OCI-LY7 (cell line): ENCODE results near the gene ZNHIT3. TPM values are rescaled to one million over a fixed set of nuclear protein-coding genes. Genes with fewer than 3 reads are reported as not detected.

ENCODE experiments used
- BruUV-seq: library from RNA; stranded (reverse); fragments of 400-500 nt; replicated peaks from 2 replicates; lab custom pipeline; 2021; lab: Mats Ljungman, UMichigan
- CTCF ChIA-PET: fragments of 300-600 bp; sonication (Branson Sonifier 250); formaldehyde crosslinking; loops from one replicate; lab custom pipeline; 2022; ENCODE audit warnings: antibody characterized with exemption; ENCODE audit not compliant: unreplicated experiment; lab: Charles Lee
- POLR2A ChIA-PET: fragments of 300-600 bp; sonication (Branson Sonifier 250); formaldehyde crosslinking; loops from one replicate; lab custom pipeline; 2022; ENCODE audit warnings: antibody characterized with exemption; lab: Charles Lee
- DNase-seq: peaks from one replicate; pipeline ENCODE4 v3.0.0-alpha.2; 2015; ENCODE audit warnings: low spot score
- H2AFZ ChIP-seq: fragments of 200-600 bp; sonication (generic), shearing (Covaris generic); 2 replicates; pipeline ENCODE4 v1.6.1; 2014; ENCODE audit warnings: mild to moderate bottlenecking, antibody characterized with exemption, low read length, moderate library complexity
- H3K27ac ChIP-seq: fragments of 200-600 bp; sonication (generic); 2 replicates; pipeline ENCODE4 v1.5.1; 2014; ENCODE audit warnings: mixed run types, low read depth, mild to moderate bottlenecking, moderate library complexity, low read length, inconsistent platforms; ENCODE audit not compliant: poor library complexity, severe bottlenecking
- H3K36me3 ChIP-seq: fragments of 200-600 bp; sonication (generic); 2 replicates; pipeline ENCODE4 v1.6.1; 2014; ENCODE audit warnings: mild to moderate bottlenecking, antibody characterized with exemption, low read length, moderate library complexity, mixed read lengths; ENCODE audit not compliant: insufficient read depth
- H3K4me1 ChIP-seq: fragments of 200-600 bp; sonication (generic); 2 replicates; pipeline ENCODE4 v1.5.1; 2014; ENCODE audit warnings: mild to moderate bottlenecking, low read length; ENCODE audit not compliant: insufficient read depth, poor library complexity, severe bottlenecking
- H3K4me2 ChIP-seq: fragments of 200-600 bp; sonication (generic); 2 replicates; pipeline ENCODE4 v1.6.1; 2014; ENCODE audit warnings: mild to moderate bottlenecking, low read length
- H3K4me3 ChIP-seq: fragments of 200-600 bp; sonication (generic); 2 replicates; pipeline ENCODE4 v1.5.1; 2014; ENCODE audit warnings: mild to moderate bottlenecking, low read depth, low read length; ENCODE audit not compliant: poor library complexity, severe bottlenecking
- H3K79me2 ChIP-seq: fragments of 200-600 bp; sonication (generic); 2 replicates; pipeline ENCODE4 v1.6.1; 2016; ENCODE audit warnings: low read depth, mild to moderate bottlenecking, low read length, moderate library complexity, mixed read lengths; ENCODE audit not compliant: insufficient read depth
- H3K9me2 ChIP-seq: fragments of 200-600 bp; sonication (generic); 2 replicates; pipeline ENCODE4 v1.6.1; 2016; ENCODE audit warnings: mild to moderate bottlenecking, low read length, mixed read lengths; ENCODE audit not compliant: insufficient read depth
- H3K9me3 ChIP-seq: fragments of 200-600 bp; sonication (generic); 2 replicates; pipeline ENCODE4 v1.6.1; 2014; ENCODE audit warnings: mild to moderate bottlenecking, mixed run types, low read length, mixed read lengths
- H4K20me1 ChIP-seq: fragments of 200-600 bp; sonication (generic); 2 replicates; pipeline ENCODE4 v1.6.1; 2014; ENCODE audit warnings: mild to moderate bottlenecking, antibody characterized with exemption, low read length, moderate library complexity, mixed read lengths; ENCODE audit not compliant: insufficient read depth
- EZH2phosphoT487 ChIP-seq: fragments of 200-600 bp; sonication (generic); IDR thresholded peaks from 2 replicates; pipeline ENCODE4 v1.6.1; 2018; ENCODE audit warnings: low read depth, borderline replicate concordance, mild to moderate bottlenecking, mixed run types, antibody characterized with exemption, low read length, moderate library complexity, mixed read lengths
- intact Hi-C: fragments of 100-400 bp; cut with micrococcal nuclease; formaldehyde crosslinking; loops from one replicate; pipeline ENCODE4 v1.10.0; 2022; ENCODE audit not compliant: unreplicated experiment
- total RNA-seq, 2 experiments: library from RNA; depleted of rRNA in 1 of 2; stranded (reverse); fragments of >200 nt in 1 of 2; shearing (Covaris generic) in 1 of 2; gene quantifications; 2 replicates each; pipeline ENCODE4 v1.2.3, GENCODE V29; 2014 to 2022
- TF ChIP-seq, protein P1 (sequence below): fragments of 200-600 bp; sonication (generic); conservative IDR thresholded peaks from 2 replicates; pipeline ENCODE4 v1.5.1; 2014; ENCODE audit warnings: mild to moderate bottlenecking, antibody characterized with exemption, low read length, moderate library complexity, mixed read lengths

The ZNHIT3 gene
- total RNA-seq, 2 experiments from 2014 or later = 40.4 to 47.7 TPM

DNA sequence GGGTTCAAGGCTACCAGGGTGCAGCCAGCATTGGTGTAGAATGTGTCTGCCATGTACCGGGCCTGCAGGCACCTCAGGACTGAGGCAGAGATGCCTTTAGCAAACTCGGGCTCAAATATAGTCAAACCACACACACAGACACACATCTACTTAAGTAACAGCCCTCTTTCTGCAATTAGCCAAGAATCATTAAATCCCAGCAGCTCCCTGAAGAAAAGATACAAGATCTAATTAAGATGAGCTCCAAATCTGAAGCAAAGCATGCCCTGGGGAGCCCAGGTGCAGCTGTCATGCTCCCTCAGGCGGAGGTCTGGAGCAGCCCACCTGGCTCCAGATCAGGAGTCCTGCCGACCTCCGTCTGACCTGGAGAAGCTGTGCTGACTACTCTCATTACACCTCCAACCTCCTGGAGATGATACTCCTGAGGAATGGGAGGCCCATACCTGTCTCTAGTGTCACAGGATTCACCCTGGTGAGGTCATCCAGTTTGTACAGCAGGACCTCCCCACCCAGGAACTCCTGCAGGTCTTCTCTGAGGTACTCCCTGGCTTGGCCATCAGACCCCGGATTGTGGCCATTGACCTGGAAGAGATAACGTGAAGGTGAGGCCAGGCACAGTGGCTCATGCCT is 41.3 kb downstream of the ZNHIT3 start:
- Histone ChIP-seq H3K36me3 (peaks cover 92% of the 10 kb centered on the region), H4K20me1 (no peaks in the 10 kb centered on the region; the same call in 1 of the 2 replicates), H2AFZ (no peak overlapping the region), H3K9me2 (no peaks in the 10 kb centered on the region), H3K4me3 (no peak overlapping the region), H3K9me3 (no peaks in the 10 kb centered on the region), H3K27ac (no peak overlapping the region), H3K4me2 (no peak overlapping the region), H3K79me2 (peaks cover 8% of the 10 kb centered on the region; the same call in 1 of the 2 replicates), H3K4me1 (peaks cover 21% of the 10 kb centered on the region)
- ChIA-PET CTCF (no interaction called here), POLR2A (no interaction called here)
- no TSS peak for BruUV-seq
- no peak for DNase-seq
- no peak for TF ChIP-seq EZH2phosphoT487
- TF ChIP-seq, protein P1, sequence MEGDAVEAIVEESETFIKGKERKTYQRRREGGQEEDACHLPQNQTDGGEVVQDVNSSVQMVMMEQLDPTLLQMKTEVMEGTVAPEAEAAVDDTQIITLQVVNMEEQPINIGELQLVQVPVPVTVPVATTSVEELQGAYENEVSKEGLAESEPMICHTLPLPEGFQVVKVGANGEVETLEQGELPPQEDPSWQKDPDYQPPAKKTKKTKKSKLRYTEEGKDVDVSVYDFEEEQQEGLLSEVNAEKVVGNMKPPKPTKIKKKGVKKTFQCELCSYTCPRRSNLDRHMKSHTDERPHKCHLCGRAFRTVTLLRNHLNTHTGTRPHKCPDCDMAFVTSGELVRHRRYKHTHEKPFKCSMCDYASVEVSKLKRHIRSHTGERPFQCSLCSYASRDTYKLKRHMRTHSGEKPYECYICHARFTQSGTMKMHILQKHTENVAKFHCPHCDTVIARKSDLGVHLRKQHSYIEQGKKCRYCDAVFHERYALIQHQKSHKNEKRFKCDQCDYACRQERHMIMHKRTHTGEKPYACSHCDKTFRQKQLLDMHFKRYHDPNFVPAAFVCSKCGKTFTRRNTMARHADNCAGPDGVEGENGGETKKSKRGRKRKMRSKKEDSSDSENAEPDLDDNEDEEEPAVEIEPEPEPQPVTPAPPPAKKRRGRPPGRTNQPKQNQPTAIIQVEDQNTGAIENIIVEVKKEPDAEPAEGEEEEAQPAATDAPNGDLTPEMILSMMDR = no peak
- intact Hi-C loops = no loop called here

DNA sequence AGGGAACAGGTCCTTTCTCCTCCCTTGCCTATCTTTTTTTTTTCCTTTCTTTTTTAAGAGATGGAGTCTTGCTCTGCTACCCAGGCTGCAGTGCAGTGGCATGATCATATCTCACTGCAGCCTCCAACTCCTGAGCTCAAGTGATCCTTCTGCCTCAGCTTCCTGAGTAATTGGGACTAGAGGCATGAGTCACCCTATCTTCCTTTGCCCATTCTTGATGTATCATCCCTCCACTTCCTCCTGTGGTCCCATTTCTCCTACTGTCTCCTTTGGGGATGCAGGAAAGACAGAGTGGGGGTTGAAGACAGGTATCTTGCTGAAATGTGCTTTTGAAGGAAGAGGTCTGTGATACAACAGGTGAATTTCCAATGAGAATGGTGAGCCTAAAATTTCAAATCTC is 42.6 kb downstream of the ZNHIT3 start:
- no TSS peak for BruUV-seq
- Histone ChIP-seq H3K4me2 (no peak overlapping the region), H3K79me2 (peaks cover 21% of the 10 kb centered on the region; the same call in 1 of the 2 replicates), H3K36me3 (peaks cover 89% of the 10 kb centered on the region), H3K9me3 (no peaks in the 10 kb centered on the region), H4K20me1 (no peaks in the 10 kb centered on the region; the same call in 1 of the 2 replicates), H3K4me3 (no peak overlapping the region), H2AFZ (no peak overlapping the region), H3K9me2 (no peaks in the 10 kb centered on the region), H3K4me1 (peaks cover 31% of the 10 kb centered on the region), H3K27ac (no peak overlapping the region)
- no peak for TF ChIP-seq EZH2phosphoT487
- TF ChIP-seq, protein P1 = no peak
- intact Hi-C loops = no loop called here
- ChIA-PET CTCF (no interaction called here), POLR2A (no interaction called here)
- DNase-seq = no peak

DNA sequence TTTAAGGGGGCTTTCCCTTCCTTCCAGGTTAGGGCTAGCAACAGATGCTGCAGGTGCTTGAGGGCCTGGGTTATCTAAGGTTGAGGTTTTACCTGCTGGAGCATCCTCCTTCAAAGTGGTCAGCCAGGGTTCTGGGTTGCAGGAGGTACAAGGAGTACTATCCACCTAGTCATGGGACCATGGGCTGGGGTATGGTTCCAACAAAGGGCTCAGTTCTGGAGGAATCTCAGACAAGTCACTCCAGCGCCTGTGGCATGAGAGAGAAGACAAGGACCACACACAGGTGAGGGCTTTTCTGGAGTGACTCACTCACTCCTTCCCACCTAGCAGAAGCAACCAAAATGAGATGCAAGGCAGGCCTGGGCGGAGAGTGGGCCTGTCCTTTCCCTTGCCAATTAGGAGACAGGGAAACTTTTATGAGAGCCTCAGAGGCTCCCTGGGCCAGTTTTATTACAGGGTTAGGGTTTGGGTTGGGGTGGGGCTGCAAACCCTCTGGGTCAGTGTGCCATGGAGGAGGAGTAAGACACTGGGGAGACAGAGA is 46.0 kb downstream of the ZNHIT3 start:
- DNase-seq = no peak
- Histone ChIP-seq H3K4me1 (peaks cover 32% of the 10 kb centered on the region), H3K9me2 (no peaks in the 10 kb centered on the region), H3K9me3 (no peaks in the 10 kb centered on the region), H3K4me3 (no peak overlapping the region), H4K20me1 (no peaks in the 10 kb centered on the region), H3K27ac (no peak overlapping the region), H2AFZ (no peak overlapping the region), H3K36me3 (peaks cover 76% of the 10 kb centered on the region), H3K4me2 (peak overlapping the region; percentile 75; the same call in 1 of the 2 replicates), H3K79me2 (peaks cover 42% of the 10 kb centered on the region)
- POLR2A ChIA-PET = no interaction called here
- TF ChIP-seq EZH2phosphoT487 = no peak
- TF ChIP-seq, protein P1 = no peak
- intact Hi-C loops = loop anchor here (5.0 kb wide), 1 partner anchor 45 kb away; the partner anchor contains the start of gene ZNHIT3
- BruUV-seq = no TSS peak
- CTCF ChIA-PET = no interaction called here
